Frontal cortex (tissue), 4 donors: ENCODE results near the gene RBM17. TPM values are rescaled to one million over a fixed set of nuclear protein-coding genes. Genes with fewer than 3 reads are reported as not detected.
A peak's percentile ranks its signal among the peaks of the same experiment; 100 is the strongest.
"Not testable (repeated sequence)": the region's sequence is repeated elsewhere in the genome, so short reads cannot be mapped to it uniquely, and the experiment has no call there.

Source experiments
- DNase-seq, 2 donors: peaks; one replicate each; pipeline ENCODE4 v3.0.0; 2012; ENCODE audit warnings: low spot score in 2 of 2
- FAIRE-seq: peaks from 2 replicates; lab custom pipeline; 2012; peaks lifted over from hg19 to GRCh38; lab: Jason Lieb, UNC
- total RNA-seq: library from RNA; depleted of rRNA; stranded (reverse); fragments of >200 nt; gene quantifications from one replicate; pipeline ENCODE4 v1.2.3, GENCODE V29; 2014
- donor health status: control.
- donor health status: control.
- donor health status: control.

RBM17 gene, protein sequence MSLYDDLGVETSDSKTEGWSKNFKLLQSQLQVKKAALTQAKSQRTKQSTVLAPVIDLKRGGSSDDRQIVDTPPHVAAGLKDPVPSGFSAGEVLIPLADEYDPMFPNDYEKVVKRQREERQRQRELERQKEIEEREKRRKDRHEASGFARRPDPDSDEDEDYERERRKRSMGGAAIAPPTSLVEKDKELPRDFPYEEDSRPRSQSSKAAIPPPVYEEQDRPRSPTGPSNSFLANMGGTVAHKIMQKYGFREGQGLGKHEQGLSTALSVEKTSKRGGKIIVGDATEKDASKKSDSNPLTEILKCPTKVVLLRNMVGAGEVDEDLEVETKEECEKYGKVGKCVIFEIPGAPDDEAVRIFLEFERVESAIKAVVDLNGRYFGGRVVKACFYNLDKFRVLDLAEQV
- total RNA-seq: 31.8 TPM

DNA sequence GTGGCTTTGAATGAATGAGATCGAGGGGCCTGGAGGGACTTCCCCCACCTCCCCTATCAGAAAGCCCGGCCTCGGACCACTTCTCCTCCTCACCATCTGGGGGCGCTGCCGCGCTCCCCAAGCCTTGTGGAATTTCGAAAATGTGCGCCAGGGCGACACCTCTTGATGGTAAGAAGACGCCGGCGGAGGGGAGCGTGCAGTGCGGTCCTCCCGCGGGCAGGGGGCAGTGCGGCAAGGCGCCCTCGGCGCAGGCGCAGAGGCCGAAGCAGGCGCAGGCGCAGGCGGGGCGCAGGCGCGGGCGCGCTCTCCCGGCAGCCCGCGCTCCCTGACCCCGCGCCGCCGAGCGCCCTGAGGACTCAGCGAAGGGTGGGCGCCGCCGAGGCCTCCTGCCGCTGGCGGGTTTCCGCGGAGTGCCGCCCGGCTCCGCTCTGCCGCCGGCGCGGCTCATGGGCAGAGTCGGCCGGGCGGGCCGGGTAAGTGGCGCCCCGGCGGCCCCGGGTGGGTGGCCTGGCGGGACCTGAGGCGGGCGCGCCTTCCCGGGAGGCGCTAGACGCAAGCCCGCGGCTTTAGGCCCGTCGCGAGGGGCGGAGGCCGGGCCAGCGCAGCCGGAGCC lies at the start of gene RBM17:
Gene RBM17 (plus strand): TSS at position 314 of the 613 bp plus-strand sequence. CDS start 8,032 bp downstream, outside the sequence.
- FAIRE-seq (no peak), DNase-seq (peak; percentile 90 to 95)

DNA sequence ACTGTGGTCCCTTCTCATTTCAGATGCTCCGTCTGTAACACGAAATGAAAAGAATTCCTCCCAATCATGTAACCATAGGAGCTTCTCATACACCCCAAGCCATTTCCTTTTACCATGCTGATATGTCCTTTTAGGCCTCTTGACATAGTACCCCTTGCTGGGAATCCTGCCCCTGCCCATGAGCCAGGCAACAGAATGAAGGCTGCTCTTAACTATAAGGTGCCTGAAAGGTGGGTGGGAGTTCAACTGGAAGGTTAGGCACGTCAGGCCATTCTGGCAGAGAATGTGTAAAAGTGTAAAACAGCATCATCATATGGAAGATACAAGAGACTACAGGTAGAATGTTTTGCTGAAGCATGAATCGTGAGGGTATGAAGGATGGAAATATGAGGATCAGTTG lies 49.1 kb upstream of the RBM17 start:
- no peak for DNase-seq
- FAIRE-seq: no peak

DNA sequence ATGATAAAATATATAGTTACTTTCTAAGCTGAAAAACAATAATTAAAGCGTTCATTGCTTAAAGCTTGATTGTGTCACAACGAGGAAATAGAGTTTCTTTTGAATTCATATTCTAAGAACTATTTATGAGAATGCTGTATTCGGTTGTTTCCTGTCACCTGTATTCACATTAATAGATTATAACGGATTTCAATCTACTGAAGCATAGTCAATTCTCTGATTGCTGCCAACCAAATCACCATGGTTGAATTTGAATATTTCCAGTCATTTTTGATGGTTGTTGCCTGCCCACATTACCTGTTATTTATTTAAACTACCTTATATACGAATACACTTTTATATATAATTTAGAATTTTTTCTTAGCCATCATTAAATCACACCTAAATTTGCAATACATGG lies 48.6 kb upstream of the RBM17 start:
- no peak for DNase-seq
- FAIRE-seq: no peak

DNA sequence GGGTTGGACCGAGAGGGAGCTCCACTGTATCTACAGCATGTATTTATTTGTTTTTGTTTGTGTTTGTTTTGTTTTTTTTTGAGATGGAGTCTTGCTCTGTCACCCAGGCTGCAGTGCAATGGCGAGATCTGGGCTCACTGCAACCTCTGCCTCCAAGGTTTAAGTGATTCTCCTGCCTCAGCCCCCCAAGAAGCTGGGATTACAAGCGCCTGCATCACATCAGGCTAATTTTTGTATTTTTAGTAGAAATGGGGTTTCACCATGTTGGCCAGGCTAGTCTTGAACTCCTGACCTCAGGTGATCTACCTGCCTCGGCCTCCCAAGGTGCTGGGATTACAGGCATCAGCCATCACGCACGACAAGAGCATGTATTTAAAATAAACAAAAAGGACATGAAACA lies 45.5 kb upstream of the RBM17 start:
- not testable (repeated sequence) for DNase-seq, FAIRE-seq

DNA sequence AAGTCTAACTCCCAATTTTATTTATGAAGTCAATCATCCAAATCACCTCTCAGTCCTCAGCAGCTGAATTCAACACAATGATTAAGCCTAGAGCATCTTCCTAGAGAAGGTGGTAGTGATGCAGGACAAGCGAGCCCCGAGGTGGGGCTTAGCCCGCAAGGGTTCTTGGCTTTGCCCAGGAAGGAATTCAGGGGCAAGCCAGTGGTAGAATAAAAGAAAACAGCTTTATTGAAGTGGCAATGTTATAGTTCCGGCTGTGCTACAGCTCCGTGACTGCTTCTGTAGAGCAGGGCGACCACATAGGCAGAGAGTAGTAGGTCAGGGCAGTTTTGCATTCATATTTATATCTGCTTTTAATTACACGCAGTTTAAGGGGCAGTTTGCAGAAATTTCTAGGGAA lies 44.8 kb upstream of the RBM17 start:
- DNase-seq (no peak), FAIRE-seq (no peak)

DNA sequence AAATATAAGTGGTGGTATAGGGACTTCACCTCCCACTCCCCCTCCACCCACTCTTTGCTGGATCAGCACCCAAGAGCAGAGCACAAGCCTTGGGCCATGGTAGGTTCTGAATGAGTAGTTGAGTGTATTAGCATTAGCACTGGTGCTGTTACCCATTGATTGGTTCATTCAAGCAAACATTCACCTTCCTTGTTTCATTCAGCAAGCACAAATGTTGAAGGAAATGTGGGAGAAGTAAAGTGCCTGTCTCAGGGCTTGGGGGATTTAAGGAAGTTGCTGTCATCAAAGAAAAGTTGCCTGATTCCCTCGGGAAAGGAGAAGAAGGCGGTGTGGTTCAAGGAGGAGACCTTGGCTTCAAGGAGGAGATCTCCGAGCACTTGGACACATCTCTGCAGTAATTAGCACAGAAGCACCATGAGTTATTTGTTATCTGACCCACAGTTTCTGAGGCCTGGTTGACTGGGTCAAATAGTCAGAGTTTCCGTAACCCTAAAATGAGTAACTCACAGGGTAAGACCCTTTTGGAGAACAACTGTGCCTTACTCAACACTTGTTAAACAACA lies 44.0 kb upstream of the RBM17 start:
- no peak for FAIRE-seq
- no peak for DNase-seq

DNA sequence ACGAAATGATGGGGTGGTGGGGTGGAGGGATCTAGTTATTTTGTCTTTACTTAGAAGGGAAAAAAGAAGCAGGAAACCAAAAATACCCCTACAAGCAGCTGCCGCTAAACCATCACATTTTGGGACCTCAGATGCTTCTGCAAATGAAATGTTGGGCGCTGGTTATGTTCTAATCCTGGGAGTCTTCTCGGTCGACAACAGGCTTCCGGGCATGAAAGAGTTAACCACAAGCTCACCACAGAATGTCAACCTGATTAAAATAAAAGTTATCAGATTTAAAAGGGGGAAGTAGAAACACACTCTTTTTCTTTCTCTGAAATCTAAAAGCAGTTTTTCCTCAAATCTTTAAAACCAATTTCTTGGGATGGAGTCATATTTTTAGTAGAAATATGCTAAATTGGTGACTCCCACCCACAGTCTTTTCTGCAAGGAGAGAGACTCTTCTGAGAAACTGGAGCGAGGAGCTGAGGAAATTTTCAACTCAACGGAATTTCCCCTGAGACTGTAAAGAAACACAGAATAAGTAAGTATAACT lies 43.5 kb upstream of the RBM17 start:
- no peak for DNase-seq
- no peak for FAIRE-seq

DNA sequence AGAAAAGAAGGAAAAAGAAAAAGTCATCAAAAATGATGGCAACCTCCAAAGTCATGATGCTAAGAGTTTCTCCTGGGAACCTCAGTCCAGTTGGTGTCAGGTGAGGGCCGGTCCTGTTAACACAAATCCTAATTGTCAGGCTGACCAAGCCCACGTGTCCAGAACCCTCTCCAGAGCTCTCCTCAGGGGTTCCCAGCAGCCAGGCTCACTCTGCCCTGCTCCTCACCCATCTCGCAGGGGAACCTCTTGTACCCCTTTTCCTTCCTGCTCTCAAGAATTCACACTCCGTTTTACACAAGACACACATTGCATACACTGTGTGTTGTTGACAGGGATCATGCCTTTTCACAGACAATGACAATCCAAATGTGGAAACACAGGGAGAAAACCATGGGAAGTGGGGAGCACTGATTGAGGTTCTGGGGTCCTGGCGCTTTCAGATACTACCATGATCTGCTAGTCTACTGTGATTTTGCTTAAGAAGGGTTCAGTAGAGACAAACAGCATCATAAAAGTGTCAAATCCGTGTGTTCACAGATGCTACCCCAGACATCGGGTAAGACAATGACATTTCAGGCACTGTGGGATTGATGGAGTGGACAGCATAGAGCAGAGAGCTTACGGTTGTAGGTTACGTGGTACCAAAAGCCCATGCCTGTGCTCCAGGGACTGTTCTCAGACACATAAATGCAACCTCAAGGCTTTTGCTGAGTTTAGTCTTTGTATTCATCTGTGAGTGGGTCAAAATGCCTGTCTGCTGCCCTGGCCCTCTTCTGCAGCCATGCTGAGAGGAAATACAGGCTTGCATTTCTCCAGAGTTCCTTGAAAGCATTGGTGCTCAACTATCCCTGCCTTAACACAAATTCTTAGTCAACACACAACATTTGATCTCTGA lies 42.7 kb upstream of the RBM17 start:
- DNase-seq: no peak
- FAIRE-seq: no peak

DNA sequence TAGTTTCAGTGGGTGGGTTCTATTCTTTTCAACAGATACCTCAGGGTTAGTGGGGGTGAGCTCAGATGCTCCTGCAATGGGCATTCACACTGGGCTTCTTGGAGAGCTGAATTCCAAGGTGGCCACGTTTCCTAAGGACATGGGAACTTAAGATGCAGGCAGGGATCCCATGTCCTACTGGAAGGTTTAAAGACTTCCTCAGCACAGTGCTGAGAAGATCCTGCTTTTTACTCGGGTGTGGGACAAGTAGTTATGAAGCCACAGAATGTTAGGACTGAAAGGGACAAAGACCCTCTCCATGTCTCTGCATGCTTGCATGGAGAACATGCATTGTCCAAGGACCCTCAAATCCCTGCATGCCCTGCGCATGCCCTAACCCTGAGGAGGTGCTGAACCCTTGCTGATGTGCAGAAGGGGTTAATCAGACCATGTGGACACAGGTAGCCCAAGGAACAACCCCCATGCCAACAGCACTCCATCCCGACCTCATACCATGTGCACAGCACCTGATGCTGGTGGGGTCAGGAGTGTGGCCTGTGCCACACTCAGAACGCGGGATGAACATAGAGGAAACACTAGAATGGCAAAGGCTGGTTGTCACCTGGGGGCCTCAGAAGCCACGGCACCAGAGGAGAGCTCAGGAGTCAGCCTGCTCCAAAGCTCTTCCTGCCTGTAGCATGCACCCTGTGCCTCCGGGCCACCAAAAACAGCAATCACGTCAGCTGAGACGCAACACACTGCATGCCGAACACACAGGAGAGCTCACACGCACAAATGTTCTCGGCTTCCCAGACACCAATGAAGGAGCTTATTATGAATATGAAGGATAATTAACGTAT lies 41.8 kb upstream of the RBM17 start:
- no peak for DNase-seq
- no peak for FAIRE-seq

DNA sequence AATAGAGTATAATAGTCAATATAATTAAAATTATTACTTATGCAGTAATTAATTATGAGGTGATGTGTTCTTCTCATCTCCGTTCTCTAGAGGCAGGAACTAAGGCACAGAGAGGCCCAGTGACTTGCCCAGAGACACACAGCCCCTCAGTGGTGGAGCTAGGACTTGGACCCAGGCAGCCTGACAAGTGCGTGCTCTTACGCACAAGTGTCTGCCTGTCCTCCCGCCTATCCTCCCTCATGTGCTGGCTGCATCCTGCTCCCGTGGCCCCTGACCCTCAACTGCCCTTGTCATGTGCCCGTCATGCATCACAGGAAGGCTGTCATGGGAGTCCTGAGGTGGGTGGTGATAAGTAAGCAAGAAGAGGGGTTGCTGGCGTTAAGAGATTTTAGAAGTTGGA lies 41.0 kb upstream of the RBM17 start:
- FAIRE-seq (no peak), DNase-seq (no peak)

DNA sequence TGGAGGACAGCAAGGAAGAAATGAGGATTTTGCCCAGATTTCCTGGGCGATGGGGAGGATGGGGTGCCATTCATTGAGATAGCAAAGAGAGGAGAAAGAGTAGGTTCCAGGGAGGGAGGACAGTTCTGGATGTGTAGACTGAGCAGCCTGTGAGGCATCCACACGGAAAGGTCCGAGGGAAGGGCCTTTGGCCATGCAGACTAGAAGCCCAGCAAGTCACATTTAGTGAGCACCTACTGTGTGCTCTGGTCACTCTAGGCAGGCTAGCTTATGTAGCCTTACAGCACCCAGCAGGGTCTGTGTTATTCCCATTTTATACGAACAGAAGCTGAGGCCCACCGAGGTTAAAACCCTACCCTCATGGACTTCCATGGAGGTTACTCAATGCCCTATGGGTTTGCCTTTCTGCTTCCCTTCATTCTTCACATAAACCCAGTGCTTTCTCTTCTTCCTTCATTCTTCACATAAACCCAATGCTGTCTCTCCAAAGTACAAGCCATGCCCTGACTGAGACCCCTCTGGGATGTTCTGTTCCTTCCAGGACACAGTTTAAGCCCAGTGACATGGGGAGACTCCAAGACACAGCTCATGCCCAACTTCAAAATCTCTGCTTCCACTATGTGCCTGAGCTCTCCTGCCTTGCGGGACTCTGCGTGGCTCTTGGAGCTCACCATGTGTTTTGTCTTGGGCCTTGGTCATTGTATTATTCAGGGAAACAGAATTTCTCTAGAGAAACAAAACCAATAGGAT lies 40.4 kb upstream of the RBM17 start:
- FAIRE-seq (no peak), DNase-seq (no peak)

DNA sequence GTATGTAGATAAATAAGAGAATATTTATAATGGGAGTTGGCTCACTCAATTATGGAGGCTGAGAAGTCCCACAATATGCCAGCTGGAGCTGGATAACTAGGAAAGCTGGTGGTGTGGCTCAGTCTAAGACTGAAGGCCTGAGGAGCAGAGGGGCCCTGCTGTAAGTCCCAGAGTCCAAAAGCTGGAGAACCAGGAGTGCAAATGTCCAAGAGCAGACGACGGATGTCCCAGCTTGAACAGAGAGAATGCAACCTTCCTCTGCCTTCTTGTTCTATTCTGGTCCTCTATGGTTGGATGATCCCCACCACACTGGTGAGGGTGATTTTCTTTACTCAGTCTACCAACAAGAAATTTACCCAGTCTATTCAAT lies 39.8 kb upstream of the RBM17 start:
- FAIRE-seq: no peak
- no peak for DNase-seq

DNA sequence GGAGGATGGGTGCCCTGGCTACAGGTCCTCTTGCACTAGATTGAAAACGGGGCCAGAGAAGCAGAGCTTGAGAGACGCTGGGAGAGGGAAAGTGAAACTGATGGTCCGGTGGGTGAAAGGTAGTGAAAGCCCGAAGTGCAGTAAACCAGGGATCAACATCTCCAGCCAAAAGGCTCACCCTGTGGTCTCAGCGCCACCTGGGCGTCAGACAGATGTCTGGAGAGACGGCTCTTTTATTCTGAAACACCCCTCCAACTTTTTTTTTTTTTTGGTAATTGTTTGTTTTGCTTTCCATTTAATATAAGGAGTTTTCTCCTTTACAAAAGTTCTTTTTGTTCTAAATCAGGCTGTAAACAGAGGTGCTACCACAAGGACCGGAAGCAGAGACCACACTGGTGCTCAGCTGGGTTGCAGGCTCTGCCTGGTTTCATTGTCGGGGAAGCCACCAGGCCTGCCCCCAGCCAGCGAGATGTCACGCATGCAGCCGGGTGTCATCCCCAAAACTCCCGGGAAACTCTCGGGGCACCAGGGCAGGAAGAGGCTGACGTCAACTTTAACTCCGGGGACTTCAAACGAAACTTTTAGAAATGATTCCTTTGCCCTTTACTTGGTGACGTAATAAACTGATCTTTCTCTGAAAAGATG lies 37.9 kb upstream of the RBM17 start:
- FAIRE-seq (no peak), DNase-seq (peak in 1 of 2 donors; percentile 42)

DNA sequence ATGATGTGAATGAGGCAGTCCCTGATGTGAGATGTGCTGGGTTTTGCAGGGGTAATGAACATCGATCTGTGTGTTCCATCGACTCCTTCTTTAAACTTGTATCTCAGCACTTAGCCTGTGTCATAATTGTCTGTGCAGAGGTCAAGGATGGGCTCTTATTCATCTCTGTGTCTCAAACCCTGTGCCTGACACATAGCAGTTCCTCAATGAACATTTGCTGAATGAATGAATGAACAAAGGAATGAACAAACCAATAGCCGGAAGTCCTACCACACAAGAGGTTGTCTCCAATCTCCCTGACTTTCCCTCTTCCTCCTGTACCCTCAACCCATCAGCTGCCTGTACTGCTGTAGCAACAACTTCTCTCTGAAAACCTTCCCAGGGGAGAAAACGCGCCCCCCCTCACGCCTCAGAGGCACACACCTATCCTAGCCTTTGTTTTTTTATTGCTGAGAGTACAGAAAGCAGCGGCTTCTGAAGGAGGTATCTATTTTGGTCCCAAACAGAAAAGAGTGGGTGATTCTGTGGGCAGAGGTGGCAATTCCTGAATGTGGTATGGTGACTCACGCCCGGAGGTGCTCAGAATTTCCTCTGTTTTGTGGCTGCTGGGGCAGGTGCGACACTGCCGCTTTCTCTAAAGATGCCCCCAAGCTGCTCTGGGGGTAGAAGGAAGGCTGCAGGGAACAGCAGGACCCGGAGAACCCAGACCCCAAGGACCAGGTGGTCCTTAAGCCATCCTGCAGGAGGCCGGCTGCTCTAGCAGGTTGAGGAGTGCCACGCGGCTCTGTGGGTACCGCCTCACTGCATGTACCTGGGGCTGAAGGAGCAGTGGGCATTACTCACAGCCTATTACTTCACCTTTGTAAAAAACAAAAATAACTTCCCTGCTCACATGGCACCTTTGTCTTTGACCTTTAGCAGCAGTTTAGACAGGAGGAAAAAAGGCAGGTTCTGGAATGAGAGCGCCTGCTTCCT lies 36.3 kb upstream of the RBM17 start:
- DNase-seq (no peak), FAIRE-seq (no peak)

DNA sequence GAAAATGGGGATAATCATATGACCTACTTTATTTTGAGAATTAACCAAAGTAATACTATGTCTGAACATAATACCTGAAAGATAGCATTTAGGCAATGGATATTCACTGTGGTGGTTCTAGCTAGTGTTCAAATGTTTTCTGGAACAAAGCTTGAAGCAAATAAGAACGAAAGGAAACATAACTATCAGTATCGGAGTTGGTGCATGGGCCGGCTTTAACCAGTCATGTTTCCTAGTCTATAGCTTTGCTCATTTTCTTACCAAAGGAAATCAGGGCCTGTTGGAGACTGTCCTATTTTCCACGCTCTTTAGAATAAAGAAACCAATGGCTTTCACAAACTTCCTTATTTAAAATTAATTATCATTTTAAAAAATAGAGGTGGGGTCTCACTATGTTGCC lies 35.5 kb upstream of the RBM17 start:
- FAIRE-seq: no peak

DNA sequence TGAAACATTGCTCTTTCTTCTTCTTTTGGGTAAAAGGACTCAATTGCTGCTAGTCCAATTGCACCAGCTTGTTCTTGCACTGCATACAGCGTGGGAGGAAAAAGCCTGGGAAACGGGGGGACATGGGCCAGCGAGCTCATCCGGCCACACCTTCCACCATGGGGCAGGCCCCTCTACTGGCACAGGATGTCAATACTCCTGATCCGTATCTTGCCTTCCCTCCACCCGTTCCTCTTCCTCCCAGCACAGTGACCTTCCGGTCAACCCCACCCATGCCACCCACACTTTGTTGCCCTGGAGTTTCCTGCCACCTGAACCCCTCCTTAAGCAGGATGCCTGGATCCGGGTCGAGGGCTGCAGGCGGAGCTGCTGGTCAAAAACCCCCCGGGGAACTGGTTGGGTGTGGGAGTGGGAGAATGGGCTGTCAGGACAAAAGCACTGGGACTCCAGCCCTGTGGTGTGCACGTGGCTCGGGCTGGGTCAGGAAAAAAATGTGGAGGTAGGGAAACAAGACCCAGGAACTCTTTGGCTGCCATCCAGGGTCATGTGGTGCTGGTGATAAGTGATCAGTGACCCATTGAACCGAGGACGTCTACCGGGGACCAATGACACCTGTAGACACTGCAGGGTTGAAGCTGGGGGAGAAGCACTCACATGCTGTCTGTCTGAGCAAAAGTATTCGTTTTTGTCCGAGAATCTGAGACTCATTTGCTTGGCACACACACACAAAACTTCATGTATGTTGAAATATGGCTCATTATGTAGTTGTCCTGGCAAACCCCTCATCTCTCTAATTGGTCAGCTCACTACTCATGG lies 34.8 kb upstream of the RBM17 start:
- DNase-seq (no peak), FAIRE-seq (no peak)

More for the DNA sequence above, 35.5 kb upstream of the RBM17 start:
- DNase-seq: no peak
